H9 (cell line): Measurements from ENCODE around the gene STX16. TPM values are rescaled to one million over a fixed set of nuclear protein-coding genes. Genes with fewer than 3 reads are reported as not detected.

Source experiments
- DNase-seq: peaks from one replicate; pipeline ENCODE4 v3.0.0-alpha.2; 2017
- H2AFZ ChIP-seq: one replicate; pipeline ENCODE4 v1.6.1; 2013; ENCODE audit warnings: mild to moderate bottlenecking, low read length, control low read depth, moderate library complexity
- H2AK5ac ChIP-seq: 2 replicates; pipeline ENCODE4 v1.6.1; 2013; ENCODE audit warnings: low read length, control low read depth, mixed read lengths; ENCODE audit not compliant: insufficient read length
- H2BK120ac ChIP-seq: one replicate; pipeline ENCODE4 v1.6.1; 2013; ENCODE audit warnings: low read depth, mild to moderate bottlenecking, low read length, control low read depth, inconsistent platforms; ENCODE audit not compliant: poor library complexity, severe bottlenecking
- H2BK12ac ChIP-seq: 2 replicates; pipeline ENCODE4 v1.6.1; 2013; ENCODE audit warnings: low read length, control low read depth, mixed read lengths, low read depth; ENCODE audit not compliant: insufficient read length
- H2BK15ac ChIP-seq: 2 replicates; pipeline ENCODE4 v1.6.1; 2013; ENCODE audit warnings: low read depth, low read length, control low read depth
- H2BK20ac ChIP-seq: one replicate; pipeline ENCODE4 v1.6.1; 2013; ENCODE audit warnings: low read depth, mild to moderate bottlenecking, low read length, control low read depth, inconsistent platforms; ENCODE audit not compliant: poor library complexity, severe bottlenecking
- H2BK5ac ChIP-seq: 2 replicates; pipeline ENCODE4 v1.6.1; 2013; ENCODE audit warnings: low read length, control low read depth, mixed read lengths; ENCODE audit not compliant: insufficient read length
- H3K14ac ChIP-seq: 2 replicates; pipeline ENCODE4 v1.6.1; 2013; ENCODE audit warnings: low read length, control low read depth; ENCODE audit not compliant: insufficient read depth
- H3K18ac ChIP-seq: 2 replicates; pipeline ENCODE4 v1.6.1; 2013; ENCODE audit warnings: low read depth, mild to moderate bottlenecking, mixed read lengths, low read length, control low read depth; ENCODE audit not compliant: insufficient read length
- H3K23ac ChIP-seq: 2 replicates; pipeline ENCODE4 v1.6.1; 2013; ENCODE audit warnings: low read length, control low read depth, mixed read lengths, low read depth; ENCODE audit not compliant: insufficient read length
- H3K23me2 ChIP-seq: 2 replicates; pipeline ENCODE4 v1.6.1; 2013; ENCODE audit warnings: low read depth, mild to moderate bottlenecking, mixed read lengths, low read length, control low read depth; ENCODE audit not compliant: insufficient read length, poor library complexity, severe bottlenecking
- H3K27ac ChIP-seq: 2 replicates; pipeline ENCODE4 v1.5.1; 2013; ENCODE audit warnings: low read length, control low read depth, mixed read lengths, low read depth; ENCODE audit not compliant: insufficient read length
- H3K27me3 ChIP-seq: 2 replicates; pipeline ENCODE4 v1.6.1; 2013; ENCODE audit warnings: low read length, control low read depth, inconsistent platforms; ENCODE audit not compliant: insufficient read depth
- H3K4ac ChIP-seq: 2 replicates; pipeline ENCODE4 v1.6.1; 2013; ENCODE audit warnings: low read depth, mild to moderate bottlenecking, control low read depth, inconsistent platforms, low read length, moderate library complexity
- H3K4me1 ChIP-seq: 2 replicates; pipeline ENCODE4 v1.6.1; 2013; ENCODE audit warnings: low read length, control low read depth, inconsistent platforms; ENCODE audit not compliant: insufficient read depth
- H3K4me2 ChIP-seq: 2 replicates; pipeline ENCODE4 v1.6.1; 2013; ENCODE audit warnings: low read length, control low read depth, mixed read lengths; ENCODE audit not compliant: insufficient read length, insufficient read depth
- H3K56ac ChIP-seq: 2 replicates; pipeline ENCODE4 v1.6.1; 2013; ENCODE audit warnings: low read depth, mild to moderate bottlenecking, mixed read lengths, low read length, control low read depth; ENCODE audit not compliant: insufficient read length
- H3K79me1 ChIP-seq: 2 replicates; pipeline ENCODE4 v1.6.1; 2013; ENCODE audit warnings: low read depth, mild to moderate bottlenecking, moderate library complexity, low read length, control low read depth, inconsistent platforms; ENCODE audit not compliant: insufficient read depth, poor library complexity, severe bottlenecking
- H3K79me2 ChIP-seq: 2 replicates; pipeline ENCODE4 v1.6.1; 2013; ENCODE audit warnings: low read length, control low read depth, inconsistent platforms; ENCODE audit not compliant: insufficient read depth
- H3K9ac ChIP-seq: 2 replicates; pipeline ENCODE4 v1.6.1; 2013; ENCODE audit warnings: low read length, control low read depth, mixed read lengths; ENCODE audit not compliant: insufficient read length; ENCODE audit errors: extremely low read depth
- H3K9me3 ChIP-seq: one replicate; pipeline ENCODE4 v1.6.1; 2013; ENCODE audit warnings: low read depth, low read length, inconsistent platforms; ENCODE audit not compliant: control insufficient read depth
- H3T11ph ChIP-seq: one replicate; pipeline ENCODE4 v1.6.1; 2013; ENCODE audit warnings: mild to moderate bottlenecking, low read length, control low read depth, inconsistent platforms
- H4K20me1 ChIP-seq: one replicate; pipeline ENCODE4 v1.6.1; 2013; ENCODE audit not compliant: control insufficient read depth, insufficient read length, insufficient read depth
- H4K5ac ChIP-seq: 2 replicates; pipeline ENCODE4 v1.6.1; 2013; ENCODE audit warnings: low read depth, mild to moderate bottlenecking, mixed read lengths, low read length, control low read depth; ENCODE audit not compliant: insufficient read length
- H4K8ac ChIP-seq: replicated peaks from 2 replicates; pipeline ENCODE4 v1.6.1; 2013; ENCODE audit warnings: low read length, control low read depth, mixed read lengths, low read depth; ENCODE audit not compliant: insufficient read length
- H4K91ac ChIP-seq: 2 replicates; pipeline ENCODE4 v1.6.1; 2013; ENCODE audit warnings: low read depth, mild to moderate bottlenecking, moderate library complexity, mixed read lengths, low read length, control low read depth; ENCODE audit not compliant: insufficient read length
- H3K27ac Mint-ChIP-seq, 3 experiments: 2 replicates in 2 of 3; 3 replicates in 1 of 3; pipeline ENCODE4 v1.8.0; 2020 to 2021; ENCODE audit warnings: mixed read lengths in 3 of 3, mild to moderate bottlenecking in 1 of 3, moderate library complexity in 1 of 3
- H3K27me3 Mint-ChIP-seq: 2 replicates; pipeline ENCODE4 v1.8.0; 2021; ENCODE audit warnings: low read depth, mild to moderate bottlenecking, moderate library complexity, mixed read lengths
- H3K36me3 Mint-ChIP-seq, 3 experiments: 2 replicates in 2 of 3; 3 replicates in 1 of 3; pipeline ENCODE4 v1.8.0; 2020 to 2021; ENCODE audit warnings: low read depth in 3 of 3, mixed read lengths in 3 of 3; ENCODE audit not compliant: insufficient read depth in 1 of 3
- H3K4me1 Mint-ChIP-seq, 2 experiments: 2 replicates each; pipeline ENCODE4 v1.8.0; 2020; ENCODE audit warnings: mixed read lengths in 2 of 2
- H3K4me3 Mint-ChIP-seq, 2 experiments: 2 replicates in 1 of 2; 3 replicates in 1 of 2; pipeline ENCODE4 v1.8.0; 2020 to 2021; ENCODE audit warnings: mild to moderate bottlenecking in 2 of 2, mixed read lengths in 2 of 2, moderate library complexity in 1 of 2
- H3K9me3 Mint-ChIP-seq, 2 experiments: 2 replicates in 1 of 2; 3 replicates in 1 of 2; pipeline ENCODE4 v1.8.0; 2020; ENCODE audit warnings: mild to moderate bottlenecking in 2 of 2, mixed read lengths in 2 of 2, moderate library complexity in 1 of 2
- WGBS: extraction: QIAGEN DNeasy Blood & Tissue Kit; methylation state at CpG from one replicate; pipeline ENCODE4 v1.1.7; 2013; ENCODE audit warnings: missing lambda C conversion rate, low lambda C conversion rate, mixed read lengths; ENCODE audit not compliant: insufficient read length; ENCODE audit errors: extremely low coverage; 5-methylcytosine and 5-hydroxymethylcytosine counted together
- total RNA-seq: library from RNA; stranded (reverse); gene quantifications from 2 replicates; pipeline ENCODE4 v1.2.1, GENCODE V29; 2021
- TF ChIP-seq, protein P1 (sequence below): fragments of 200-600 bp; sonication (generic); conservative IDR thresholded peaks from 3 replicates; pipeline ENCODE4 v1.8.0; 2021; ENCODE audit warnings: antibody characterized with exemption, mild to moderate bottlenecking

The STX16 gene
- total RNA-seq, 1 experiment from 2014 or later = 87.8 TPM

DNA sequence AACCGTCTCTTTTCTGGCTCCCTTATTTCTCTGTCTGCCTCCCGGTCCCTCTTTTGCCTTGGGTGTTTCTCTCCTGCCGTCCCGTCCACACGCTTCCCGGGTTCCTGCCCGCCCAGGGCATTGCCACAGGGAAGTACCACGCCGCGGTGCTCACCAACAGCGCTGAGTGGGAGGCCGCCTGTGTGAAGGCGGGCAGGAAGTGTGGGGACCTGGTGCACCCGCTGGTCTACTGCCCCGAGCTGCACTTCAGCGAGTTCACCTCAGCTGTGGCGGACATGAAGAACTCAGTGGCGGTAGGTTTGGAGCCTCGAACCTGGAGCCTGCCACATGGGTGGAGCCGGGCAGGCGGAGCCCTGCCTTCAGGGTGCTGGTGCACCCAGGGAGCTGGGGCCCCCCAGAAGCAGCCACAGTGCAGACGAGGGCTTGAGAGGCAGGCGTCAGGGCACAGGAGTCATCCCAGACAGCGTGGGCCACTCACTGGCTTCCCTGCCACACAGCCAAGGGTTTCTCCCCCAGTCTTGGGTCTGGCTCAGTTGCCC lies 62.8 kb downstream of the STX16 start:
- Histone ChIP-seq H3K79me2 (no peaks in the 10 kb centered on the region), H3K23me2 (no peaks in the 10 kb centered on the region), H3K14ac (no peak overlapping the region; the same call in 1 of the 2 replicates), H2BK120ac (no peak overlapping the region), H2BK15ac (no peak overlapping the region), H3K27me3 (no peaks in the 10 kb centered on the region), H3K79me1 (no peaks in the 10 kb centered on the region), H3K9ac (no peak overlapping the region), H3K4me1 (no peaks in the 10 kb centered on the region), H4K8ac (no peak overlapping the region), H3K9me3 (no peaks in the 10 kb centered on the region), H4K91ac (no peak overlapping the region), H2AFZ (no peak overlapping the region), H3T11ph (no peak overlapping the region), H2AK5ac (no peak overlapping the region), H3K18ac (no peak overlapping the region), H3K27ac (no peak overlapping the region), H3K56ac (no peak overlapping the region), H2BK5ac (no peak overlapping the region), H3K4ac (no peak overlapping the region), H2BK20ac (no peak overlapping the region), H4K5ac (no peak overlapping the region), H3K4me2 (no peak overlapping the region), H3K23ac (no peak overlapping the region), H4K20me1 (no peaks in the 10 kb centered on the region), H2BK12ac (no peak overlapping the region)
- H3K9me3 Mint-ChIP-seq = no peaks in the 10 kb centered on the region
- TF ChIP-seq, protein P1, sequence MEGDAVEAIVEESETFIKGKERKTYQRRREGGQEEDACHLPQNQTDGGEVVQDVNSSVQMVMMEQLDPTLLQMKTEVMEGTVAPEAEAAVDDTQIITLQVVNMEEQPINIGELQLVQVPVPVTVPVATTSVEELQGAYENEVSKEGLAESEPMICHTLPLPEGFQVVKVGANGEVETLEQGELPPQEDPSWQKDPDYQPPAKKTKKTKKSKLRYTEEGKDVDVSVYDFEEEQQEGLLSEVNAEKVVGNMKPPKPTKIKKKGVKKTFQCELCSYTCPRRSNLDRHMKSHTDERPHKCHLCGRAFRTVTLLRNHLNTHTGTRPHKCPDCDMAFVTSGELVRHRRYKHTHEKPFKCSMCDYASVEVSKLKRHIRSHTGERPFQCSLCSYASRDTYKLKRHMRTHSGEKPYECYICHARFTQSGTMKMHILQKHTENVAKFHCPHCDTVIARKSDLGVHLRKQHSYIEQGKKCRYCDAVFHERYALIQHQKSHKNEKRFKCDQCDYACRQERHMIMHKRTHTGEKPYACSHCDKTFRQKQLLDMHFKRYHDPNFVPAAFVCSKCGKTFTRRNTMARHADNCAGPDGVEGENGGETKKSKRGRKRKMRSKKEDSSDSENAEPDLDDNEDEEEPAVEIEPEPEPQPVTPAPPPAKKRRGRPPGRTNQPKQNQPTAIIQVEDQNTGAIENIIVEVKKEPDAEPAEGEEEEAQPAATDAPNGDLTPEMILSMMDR = no peak
- H3K4me1 Mint-ChIP-seq = peaks cover 0 to 11% of the 10 kb centered on the region in 2 experiments; a peak in 1 of 4 replicates
- no peak overlapping the region for H3K4me3 Mint-ChIP-seq
- 0 out of 7 replicates have a peak, but pooled peaks cover 0 to 3% (median 0%) of the 10 kb centered on the region in 3 experiments for H3K36me3 Mint-ChIP-seq
- H3K27me3 Mint-ChIP-seq = no peaks in the 10 kb centered on the region
- DNase-seq = peak; percentile 18
- H3K27ac Mint-ChIP-seq = peak overlapping the region; percentile 43 to 92 (median 70); a peak in 2 of 7 replicates
- WGBS = no CpG with 5 or more reads among the region's 24 CpGs
